ENCODE data around the gene APOBEC4.

The APOBEC4 gene

GRCh38 chr1:183645531-183645930, 7.6 kb downstream of the APOBEC4 start:
- TF ChIP-seq CTCF (IDR thresholded peaks at IDR 0.05; ENCODE audit: low read length, missing control alignments), result no peak
- DNase-seq (ENCODE audit: low read depth), result no peak
- no peak overlapping the region for H3K4me3 ChIP-seq (replicated peaks; ENCODE audit: low read depth, low read length)

- no peak overlapping the region for H3K4me3 ChIP-seq (replicated peaks; ENCODE audit: low read depth, low read length)
- no peak for DNase-seq (ENCODE audit: low read depth)
Observed at GRCh38 chr1:183642166-183642565, 10.9 kb downstream of the APOBEC4 start.

GRCh38 chr1:183640193-183640592, 12.9 kb downstream of the APOBEC4 start:
- no peak for DNase-seq (ENCODE audit: low read depth)
- no peak for TF ChIP-seq CTCF (IDR thresholded peaks at IDR 0.05; ENCODE audit: low read length, missing control alignments)
- H3K4me3 ChIP-seq (replicated peaks; ENCODE audit: low read depth, low read length), result no peak overlapping the region

More at GRCh38 chr1:183642166-183642565, 10.9 kb downstream of the APOBEC4 start:
- TF ChIP-seq CTCF (IDR thresholded peaks at IDR 0.05; ENCODE audit: low read length, missing control alignments), result no peak

GRCh38 chr1:183638649-183639387, 14.3 kb downstream of the APOBEC4 start:
- no peak for DNase-seq (ENCODE audit: low read depth)
- no peak for TF ChIP-seq CTCF (IDR thresholded peaks at IDR 0.05; ENCODE audit: low read length, missing control alignments)
- no peak overlapping the region for H3K4me3 ChIP-seq (replicated peaks; ENCODE audit: low read depth, low read length)

GRCh38 chr1:183636783-183637182, 16.3 kb downstream of the APOBEC4 start:
- TF ChIP-seq CTCF (IDR thresholded peaks at IDR 0.05; ENCODE audit: low read length, missing control alignments), result no peak
- peak overlapping the region; percentile 89 for H3K4me3 ChIP-seq (replicated peaks; ENCODE audit: low read depth, low read length)

DNA sequence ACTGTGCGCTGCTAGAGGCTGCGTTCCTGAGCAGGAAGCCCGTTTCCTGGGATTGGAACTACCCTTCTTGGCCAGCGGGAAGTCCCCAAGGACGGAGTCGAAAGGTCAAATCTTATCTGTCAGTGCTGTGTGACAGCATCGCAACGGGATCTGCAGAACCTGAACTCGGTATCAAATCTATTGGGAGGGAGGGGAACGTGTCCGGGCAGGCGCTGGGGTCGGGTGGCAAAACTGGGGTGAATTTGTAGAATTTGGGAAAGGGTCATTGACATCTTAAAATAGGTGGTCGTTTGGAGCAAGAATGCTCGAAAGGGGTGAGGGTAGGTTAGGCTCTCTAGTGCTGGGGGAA, 16.8 kb downstream of the APOBEC4 start:
- TF ChIP-seq CTCF (IDR thresholded peaks at IDR 0.05; ENCODE audit: low read length, missing control alignments), result no peak
- no peak for DNase-seq (ENCODE audit: low read depth)
- H3K4me3 ChIP-seq (replicated peaks; ENCODE audit: low read depth, low read length), result peak overlapping the region; percentile 89

More at GRCh38 chr1:183636783-183637182, 16.3 kb downstream of the APOBEC4 start:
- no peak for DNase-seq (ENCODE audit: low read depth)

All from fibroblast of pulmonary artery (primary cell).